Thyroid gland (tissue), 4 donors: ENCODE data around the gene NKTR. TPM values are rescaled to one million over a fixed set of nuclear protein-coding genes. Genes with fewer than 3 reads are reported as not detected.

Experiments
- DNase-seq, 2 donors: peaks; one replicate each; pipeline ENCODE4 v3.0.0-alpha.2; 2019
- H3K27ac ChIP-seq, 3 donors: fragments of 200-600 bp; sonication (generic); 1 replicate in 2 of 3; 2 replicates in 1 of 3; pipeline ENCODE4 v1.5.1; 2016 to 2019; ENCODE audit warnings: mild to moderate bottlenecking in 1 of 3, moderate library complexity in 1 of 3
- H3K27me3 ChIP-seq: fragments of 200-600 bp; sonication (generic); one replicate; pipeline ENCODE4 v1.5.1; 2019
- H3K36me3 ChIP-seq, 2 donors: fragments of 200-600 bp; sonication (generic); one replicate each; pipeline ENCODE4 v1.5.1; 2016 to 2019
- H3K4me1 ChIP-seq, 2 donors: fragments of 200-600 bp; sonication (generic); one replicate each; pipeline ENCODE4 v1.5.1; 2017 to 2019
- H3K4me3 ChIP-seq, 3 donors: fragments of 200-600 bp; sonication (generic); replicated peaks in 1 of 3; 1 replicate in 2 of 3; 2 replicates in 1 of 3; pipeline ENCODE4 v1.5.1; 2016; ENCODE audit warnings: mild to moderate bottlenecking in 1 of 3
- H3K9me3 ChIP-seq: fragments of 200-600 bp; sonication (generic); one replicate; pipeline ENCODE4 v1.5.1; 2017
- CTCF ChIP-seq, 6 experiments: fragments of 200-600 bp in 3 of 6; fragments of 450-650 bp in 3 of 6; sonication (generic) in 3 of 6; IDR thresholded peaks; one replicate each; pipeline ENCODE4 v1.5.1; 2016 to 2019; ENCODE audit warnings: antibody characterized with exemption in 6 of 6, mild to moderate bottlenecking in 2 of 6, inconsistent platforms in 1 of 6, moderate library complexity in 1 of 6
- POLR2A ChIP-seq, 2 donors: fragments of 450-650 bp; IDR thresholded peaks; one replicate each; pipeline ENCODE4 v1.6.1; 2017; ENCODE audit warnings: antibody characterized with exemption in 2 of 2, mild to moderate bottlenecking in 2 of 2, moderate library complexity in 1 of 2
- WGBS, 2 donors: methylation state at CpG; one replicate each; pipeline ENCODE4 v1.1.5; 2017; 5-methylcytosine and 5-hydroxymethylcytosine counted together
- intact Hi-C: fragments of 100-400 bp; cut with DNase I; formaldehyde crosslinking; loops from one replicate; pipeline ENCODE4 v1.15.1; 2023
- total RNA-seq, 4 donors: library from RNA; depleted of rRNA; stranded (reverse); fragments of >200 nt; gene quantifications; one replicate each; pipeline ENCODE4 v1.2.3, GENCODE V29; 2016

Gene NKTR
- total RNA-seq, 4 donors from 2014 or later: 157 to 383 (median 197) TPM

- peaks cover 0 to under 1% of the 10 kb centered on the region in 2 donors for H3K36me3 ChIP-seq
Measured at GRCh38 chr3:42663581-42664437, 63.3 kb downstream of the NKTR start.

GRCh38 chr3:42664438-42664803, 63.9 kb downstream of the NKTR start:
- WGBS, 2 donors: 92 to 93% methylated on average over 11 to 12 of the region's 19 CpGs
- Histone ChIP-seq H3K4me3 (no peak overlapping the region), H3K4me1 (no peaks in the 10 kb centered on the region), H3K9me3 (no peaks in the 10 kb centered on the region), H3K36me3 (no peaks in the 10 kb centered on the region), H3K27me3 (no peaks in the 10 kb centered on the region), H3K27ac (no peak overlapping the region)
- no peak for TF ChIP-seq POLR2A (IDR thresholded peaks at IDR 0.05)
- no peak for TF ChIP-seq CTCF (IDR thresholded peaks at IDR 0.05)
- no peak for DNase-seq
- intact Hi-C loops: no loop called here

More at GRCh38 chr3:42663581-42664437, 63.3 kb downstream of the NKTR start:
- intact Hi-C loops: no loop called here
- Histone ChIP-seq H3K27me3 (no peaks in the 10 kb centered on the region), H3K4me3 (no peak overlapping the region), H3K4me1 (no peaks in the 10 kb centered on the region), H3K27ac (no peak overlapping the region), H3K9me3 (no peaks in the 10 kb centered on the region)
- 85 to 89% methylated on average over 20 to 26 of the region's 38 CpGs for WGBS, 2 donors
- DNase-seq: peak; percentile 39 to 55
- TF ChIP-seq POLR2A (IDR thresholded peaks at IDR 0.05) (no peak), CTCF (IDR thresholded peaks at IDR 0.05) (no peak)

GRCh38 chr3:42665050-42665878, 64.8 kb downstream of the NKTR start:
- WGBS, 2 donors: 85 to 89% methylated on average over 12 to 14 of the region's 15 CpGs
- H3K36me3 ChIP-seq: no peaks in the 10 kb centered on the region
- DNase-seq: no peak
- intact Hi-C loops: no loop called here
- no peaks in the 10 kb centered on the region for H3K9me3 ChIP-seq
- no peak overlapping the region for H3K4me3 ChIP-seq
- no peak for TF ChIP-seq POLR2A (IDR thresholded peaks at IDR 0.05)
- TF ChIP-seq CTCF (IDR thresholded peaks at IDR 0.05): no peak
- no peaks in the 10 kb centered on the region for H3K27me3 ChIP-seq
- no peak overlapping the region for H3K27ac ChIP-seq
- H3K4me1 ChIP-seq: no peaks in the 10 kb centered on the region

- no peak for TF ChIP-seq CTCF (IDR thresholded peaks at IDR 0.05)
- no peak for TF ChIP-seq POLR2A (IDR thresholded peaks at IDR 0.05)
- no peak overlapping the region for H3K4me3 ChIP-seq
Measured at GRCh38 chr3:42666022-42666421, 65.5 kb downstream of the NKTR start.

More at GRCh38 chr3:42666022-42666421, 65.5 kb downstream of the NKTR start:
- 82 to 86% methylated on average over 6 to 8 of the region's 8 CpGs for WGBS, 2 donors
- Histone ChIP-seq H3K27ac (no peak overlapping the region), H3K36me3 (no peaks in the 10 kb centered on the region), H3K27me3 (no peaks in the 10 kb centered on the region), H3K4me1 (no peaks in the 10 kb centered on the region), H3K9me3 (no peaks in the 10 kb centered on the region)
- intact Hi-C loops: no loop called here
- no peak for DNase-seq
